Measurements from ENCODE around the gene ARHGAP1.

- TF ChIP-seq CTCF (IDR thresholded peaks at IDR 0.05) (no peak), POLR2A (IDR thresholded peaks at IDR 0.05) (peak; percentile 28)
Observed at GRCh38 chr11:46745328-46745727, 44.9 kb upstream of the ARHGAP1 start.

Measured in right lobe of liver (tissue), 4 donors.